Type B pancreatic cell (in vitro differentiated cells): Measurements from ENCODE around the gene CBARP. TPM values are rescaled to one million over a fixed set of nuclear protein-coding genes. Genes with fewer than 3 reads are reported as not detected.

Source experiments
- DNase-seq: peaks from one replicate; pipeline ENCODE4 v3.0.0; 2021; ENCODE audit warnings: mixed read lengths; ENCODE audit not compliant: unreplicated experiment; ENCODE audit errors: extremely low spot score
- H3K27ac Mint-ChIP-seq: 2 replicates; pipeline ENCODE4 v1.8.0; 2021; ENCODE audit warnings: mild to moderate bottlenecking, mixed read lengths
- H3K27me3 Mint-ChIP-seq: 2 replicates; pipeline ENCODE4 v1.8.0; 2021; ENCODE audit warnings: mixed read lengths
- H3K36me3 Mint-ChIP-seq: 2 replicates; pipeline ENCODE4 v1.8.0; 2021; ENCODE audit warnings: mixed read lengths
- H3K4me1 Mint-ChIP-seq: one replicate; pipeline ENCODE4 v1.8.0; 2021; ENCODE audit warnings: mixed read lengths; ENCODE audit not compliant: unreplicated experiment
- H3K4me3 Mint-ChIP-seq: 2 replicates; pipeline ENCODE4 v1.8.0; 2021; ENCODE audit warnings: mild to moderate bottlenecking, mixed read lengths
- H3K9me3 Mint-ChIP-seq: 2 replicates; pipeline ENCODE4 v1.8.0; 2021; ENCODE audit warnings: mixed read lengths
- total RNA-seq: library from RNA; stranded (reverse); gene quantifications from 2 replicates; pipeline ENCODE4 v1.2.1, GENCODE V29; 2021; ENCODE audit warnings: low replicate concordance
- TF ChIP-seq, protein P1 (sequence below): fragments of 200-600 bp; sonication (generic); conservative IDR thresholded peaks from 2 replicates; pipeline ENCODE4 v1.5.0; 2021; ENCODE audit warnings: antibody characterized with exemption, mild to moderate bottlenecking

The CBARP gene
- total RNA-seq, 1 donor from 2014 or later, result 10.8 TPM

DNA sequence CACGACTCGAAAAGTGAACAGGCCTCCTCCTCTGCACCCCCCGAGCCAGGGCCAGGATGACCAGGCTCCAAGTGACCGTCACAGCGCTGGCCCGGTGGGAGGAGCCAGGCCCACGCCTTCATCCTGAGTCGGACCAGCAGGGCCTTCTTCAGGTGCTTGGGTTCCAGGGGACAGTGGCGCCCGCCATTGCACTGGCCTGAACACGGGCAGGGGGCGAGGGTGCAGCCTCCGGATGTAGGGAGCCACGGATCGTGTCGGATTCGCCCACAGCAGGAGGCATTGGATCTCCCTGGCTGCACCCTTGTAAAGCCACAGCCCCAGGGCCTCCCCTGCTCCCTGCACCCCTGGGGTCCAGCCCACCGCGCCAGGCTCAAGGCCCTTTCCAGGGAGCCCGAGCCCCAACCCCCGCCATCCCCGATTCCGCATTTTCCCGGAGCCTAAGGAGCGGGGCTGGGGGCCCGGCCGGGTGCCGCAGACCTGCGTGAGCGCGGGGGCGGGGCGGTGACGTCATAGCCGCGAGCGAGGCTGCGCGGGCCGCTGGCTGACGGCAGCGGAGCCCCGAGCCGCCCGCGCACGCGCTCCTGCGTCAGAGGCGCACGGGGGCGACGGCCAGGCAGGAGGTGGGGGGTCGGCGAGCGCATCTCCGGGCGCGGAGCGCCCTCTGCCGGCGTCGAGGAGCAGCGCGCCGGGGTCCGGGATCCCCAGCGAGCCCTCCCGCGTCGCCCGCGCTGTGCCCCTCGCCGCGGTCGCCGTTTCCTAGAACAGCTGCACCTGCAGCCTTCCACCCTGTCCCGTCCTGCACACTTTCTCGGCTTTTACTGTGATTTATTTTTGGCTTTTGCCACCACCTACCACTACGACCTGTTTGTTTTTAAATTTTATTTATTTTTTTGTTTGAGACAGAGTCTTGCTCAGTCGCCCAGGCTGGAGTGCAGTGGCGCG lies 2.3 kb upstream of the CBARP start:
- peaks cover 12% of the 10 kb centered on the region for H3K4me1 Mint-ChIP-seq
- no peaks in the 10 kb centered on the region for H3K27me3 Mint-ChIP-seq
- H3K4me3 Mint-ChIP-seq, result peak overlapping the region; percentile 92
- peak overlapping the region; percentile 83 for H3K27ac Mint-ChIP-seq
- no peaks in the 10 kb centered on the region for H3K36me3 Mint-ChIP-seq
- peak; percentile 96 for DNase-seq
- H3K9me3 Mint-ChIP-seq, result no peaks in the 10 kb centered on the region
- TF ChIP-seq, protein P1, sequence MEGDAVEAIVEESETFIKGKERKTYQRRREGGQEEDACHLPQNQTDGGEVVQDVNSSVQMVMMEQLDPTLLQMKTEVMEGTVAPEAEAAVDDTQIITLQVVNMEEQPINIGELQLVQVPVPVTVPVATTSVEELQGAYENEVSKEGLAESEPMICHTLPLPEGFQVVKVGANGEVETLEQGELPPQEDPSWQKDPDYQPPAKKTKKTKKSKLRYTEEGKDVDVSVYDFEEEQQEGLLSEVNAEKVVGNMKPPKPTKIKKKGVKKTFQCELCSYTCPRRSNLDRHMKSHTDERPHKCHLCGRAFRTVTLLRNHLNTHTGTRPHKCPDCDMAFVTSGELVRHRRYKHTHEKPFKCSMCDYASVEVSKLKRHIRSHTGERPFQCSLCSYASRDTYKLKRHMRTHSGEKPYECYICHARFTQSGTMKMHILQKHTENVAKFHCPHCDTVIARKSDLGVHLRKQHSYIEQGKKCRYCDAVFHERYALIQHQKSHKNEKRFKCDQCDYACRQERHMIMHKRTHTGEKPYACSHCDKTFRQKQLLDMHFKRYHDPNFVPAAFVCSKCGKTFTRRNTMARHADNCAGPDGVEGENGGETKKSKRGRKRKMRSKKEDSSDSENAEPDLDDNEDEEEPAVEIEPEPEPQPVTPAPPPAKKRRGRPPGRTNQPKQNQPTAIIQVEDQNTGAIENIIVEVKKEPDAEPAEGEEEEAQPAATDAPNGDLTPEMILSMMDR, result peak; percentile 98

DNA sequence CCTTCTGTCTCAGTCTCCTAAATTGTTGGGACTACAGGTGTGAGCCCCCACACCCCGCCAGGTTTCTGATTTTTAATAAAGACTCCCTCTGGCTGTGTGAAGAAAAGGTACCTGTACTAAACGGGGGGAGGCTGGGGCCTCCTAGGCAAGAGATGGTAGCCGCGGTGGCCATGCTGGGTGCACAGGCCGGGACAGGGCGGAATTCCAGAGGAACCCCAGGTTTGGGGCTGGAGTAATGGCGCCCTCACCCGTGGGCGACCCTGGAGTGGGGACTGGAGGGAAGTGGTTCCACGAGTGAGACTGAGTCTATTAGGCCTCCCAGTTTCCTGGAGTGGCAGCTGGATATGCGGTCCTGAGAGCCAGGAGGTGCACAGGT lies 1.6 kb upstream of the CBARP start:
- no peak for DNase-seq
- Mint-ChIP-seq H3K27me3 (no peaks in the 10 kb centered on the region), H3K4me1 (peaks cover 12% of the 10 kb centered on the region), H3K27ac (peak overlapping the region; percentile 83), H3K36me3 (no peaks in the 10 kb centered on the region), H3K4me3 (peak overlapping the region; percentile 86), H3K9me3 (no peaks in the 10 kb centered on the region)
- TF ChIP-seq, protein P1, result no peak

DNA sequence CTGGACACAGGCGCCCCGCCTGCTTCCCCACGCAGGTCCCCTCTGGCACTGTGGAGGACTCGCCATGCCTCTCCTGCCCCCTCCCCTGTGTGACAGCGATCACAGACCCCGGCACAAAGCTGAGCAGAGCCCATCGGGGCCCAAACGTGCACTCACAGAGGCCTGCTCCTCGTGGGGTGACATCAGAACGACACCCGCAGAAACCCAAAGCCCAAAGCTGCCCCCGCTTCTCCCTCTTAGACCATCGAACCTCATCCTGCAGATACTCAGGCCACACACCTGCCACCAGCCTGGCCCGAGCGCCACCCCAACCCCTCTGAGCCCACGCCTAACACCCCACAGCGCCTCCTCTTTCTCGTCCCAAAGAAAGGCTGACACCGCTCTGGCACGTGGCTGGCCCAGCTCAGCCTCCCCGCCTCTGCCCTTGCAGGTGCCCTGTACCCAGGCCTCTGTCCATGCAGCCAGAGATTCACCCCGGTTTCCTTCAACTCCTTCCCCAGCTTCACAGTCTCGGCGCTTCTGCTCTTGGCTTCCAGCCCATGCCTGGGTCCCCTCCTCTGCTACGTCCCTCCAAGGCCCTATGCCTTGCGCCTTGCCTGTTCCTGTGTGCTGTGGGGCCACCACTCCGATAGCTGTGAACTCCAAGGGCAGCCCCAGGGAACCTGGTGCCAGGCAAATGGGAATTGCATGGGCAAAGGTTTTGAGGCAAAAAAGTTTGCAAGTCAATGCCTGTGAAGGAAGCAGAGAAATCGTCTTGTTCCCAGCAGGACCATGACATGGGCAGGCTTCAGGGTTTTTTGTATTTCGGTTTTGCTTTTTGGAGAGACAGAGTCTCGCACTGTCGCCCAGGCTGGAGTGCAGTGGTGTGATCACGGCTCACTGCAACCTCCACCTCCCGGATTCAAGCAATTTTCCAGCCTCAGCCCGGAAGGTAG lies 831 bp upstream of the CBARP start:
- Mint-ChIP-seq H3K9me3 (no peaks in the 10 kb centered on the region), H3K4me1 (peaks cover 12% of the 10 kb centered on the region), H3K27me3 (no peaks in the 10 kb centered on the region), H3K4me3 (peak overlapping the region; percentile 86), H3K36me3 (no peaks in the 10 kb centered on the region), H3K27ac (peak overlapping the region; percentile 83)
- DNase-seq, result no peak
- TF ChIP-seq, protein P1, result no peak

DNA sequence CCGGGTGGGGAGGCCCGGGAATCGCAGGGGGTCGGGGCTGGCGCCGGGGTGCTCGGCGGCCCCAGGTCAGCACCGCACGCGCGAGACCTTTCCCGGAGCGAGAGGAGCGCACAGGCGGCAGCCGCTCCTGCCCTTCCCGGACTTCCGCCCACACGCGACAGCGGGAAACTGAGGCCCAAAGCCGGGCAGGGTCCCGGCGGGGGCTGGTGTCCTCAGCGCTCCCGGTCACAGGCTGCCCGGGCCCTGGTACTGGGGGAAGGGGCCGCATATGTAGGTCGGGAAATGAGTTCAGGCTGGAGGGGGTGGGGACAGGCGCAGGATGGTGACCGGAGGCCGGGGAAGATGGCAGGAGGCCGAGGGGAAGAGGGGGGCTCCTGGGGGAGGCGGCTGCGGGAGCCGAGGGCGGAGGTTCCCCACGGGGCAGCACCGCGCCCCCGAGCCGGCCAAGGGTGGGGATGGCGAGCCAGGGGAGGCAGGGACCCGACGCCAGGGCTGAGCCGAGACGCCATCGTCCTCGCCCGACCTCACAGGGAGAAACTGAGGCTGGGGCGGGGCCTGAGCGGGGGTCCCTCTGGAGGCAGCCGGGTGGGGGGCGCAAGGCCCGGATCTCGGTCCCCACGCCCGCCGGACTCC lies 662 bp downstream of the CBARP start:
- no peak for DNase-seq
- Mint-ChIP-seq H3K36me3 (no peaks in the 10 kb centered on the region), H3K27ac (no peak overlapping the region), H3K4me1 (peaks cover 19% of the 10 kb centered on the region), H3K27me3 (no peaks in the 10 kb centered on the region), H3K4me3 (peak overlapping the region; percentile 68), H3K9me3 (no peaks in the 10 kb centered on the region)
- TF ChIP-seq, protein P1, result no peak

DNA sequence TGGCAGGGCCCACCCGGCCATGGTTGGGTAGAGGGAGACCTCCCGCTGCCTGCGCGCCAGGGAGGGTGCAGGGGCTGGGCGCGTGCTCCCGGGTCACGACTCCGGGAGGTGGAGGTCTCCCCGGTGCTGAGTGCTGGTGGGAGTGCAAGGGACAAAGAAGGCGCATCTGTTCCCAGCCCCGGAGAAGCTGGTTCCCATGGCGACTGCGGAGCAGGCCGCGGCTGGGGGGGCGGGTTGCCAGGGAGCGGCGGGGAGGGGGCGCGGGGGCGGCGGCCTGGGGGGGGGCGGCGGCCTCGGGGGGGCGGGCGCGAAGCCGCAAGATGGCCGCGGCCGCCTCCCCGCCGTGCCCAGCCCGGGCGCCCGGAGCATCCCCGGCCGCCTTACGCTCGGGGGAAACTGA lies 1.2 kb downstream of the CBARP start:
- H3K9me3 Mint-ChIP-seq, result no peaks in the 10 kb centered on the region
- no peak for DNase-seq
- H3K36me3 Mint-ChIP-seq, result no peaks in the 10 kb centered on the region
- H3K4me1 Mint-ChIP-seq, result peaks cover 22% of the 10 kb centered on the region
- H3K4me3 Mint-ChIP-seq, result peak overlapping the region; percentile 51
- TF ChIP-seq, protein P1, result no peak
- no peak overlapping the region for H3K27ac Mint-ChIP-seq
- no peaks in the 10 kb centered on the region for H3K27me3 Mint-ChIP-seq
